ENCODE measurements around the gene KLHL36. TPM values are rescaled to one million over a fixed set of nuclear protein-coding genes. Genes with fewer than 3 reads are reported as not detected.

The KLHL36 gene
- total and polyA plus RNA-seq, 9 of the 15 experiments (the other 6 are each of a cell fraction or from before 2014, with no cell fraction given), result 2.1 to 51.2 (median 18.5) TPM

GRCh38 chr16:84665843-84666242 is 17.5 kb downstream of the KLHL36 start:
- TF ChIP-seq POLR2G (IDR thresholded peaks at IDR 0.05; ENCODE audit: low read depth, low read length) (peak; percentile 33; the same call in 1 of the 2 replicates), TRIM24 (IDR thresholded peaks at IDR 0.05) (no peak), ID3 (CRISPR knock-in tag; IDR thresholded peaks at IDR 0.05) (no peak), ID3 (tag; IDR thresholded peaks at IDR 0.05) (no peak), ZNF668 (CRISPR knock-in tag; IDR thresholded peaks at IDR 0.05) (no peak)
- no peak overlapping the region for H2AFZ ChIP-seq (ENCODE audit: low read depth, low read length)
- H3K27me3 ChIP-seq (ENCODE audit: control insufficient read depth in 2 of 2, insufficient read depth in 2 of 2, low read length in 2 of 2), result no peaks in the 10 kb centered on the region
- H3K27ac ChIP-seq (ENCODE audit: extremely low read depth, low read depth, low read length), result no peak overlapping the region
- no peak overlapping the region for H3K4me3 ChIP-seq
- H4K20me1 ChIP-seq (replicated peaks; ENCODE audit: control insufficient read depth, insufficient read depth, low read length), result peaks cover 13% of the 10 kb centered on the region; the same call in 1 of the 2 replicates
- FAIRE-seq, result no peak
- no peaks in the 10 kb centered on the region for H3K79me2 ChIP-seq (ENCODE audit: control insufficient read depth, insufficient read depth, low read length)
- H3K9me3 ChIP-seq (replicated peaks; ENCODE audit: control insufficient read depth, insufficient read depth, low read depth, low read length), result no peaks in the 10 kb centered on the region
- H3K4me1 ChIP-seq (replicated peaks in 1 of 2; ENCODE audit: control insufficient read depth in 2 of 2, insufficient read depth in 2 of 2, low read length in 2 of 2), result peaks cover 0 to 8% of the 10 kb centered on the region in 2 experiments; a peak in 1 of 5 replicates
- H3K9me1 ChIP-seq (ENCODE audit: control insufficient read depth, insufficient read depth, low read length), result no peaks in the 10 kb centered on the region
- POLR2A ChIA-PET, result interaction anchor here (0.5 to 1.5 kb wide), 3 partner anchors 16 to 347 kb away, joined by 3 read pairs; no protein-coding TSS in a partner anchor
- no TSS peak for BruUV-seq (replicated peaks)
- ATAC-seq, result no peak
- no peak overlapping the region for H3K9ac ChIP-seq (ENCODE audit: insufficient read depth in 1 of 2, low read depth in 2 of 2, low read length in 2 of 2)
- WGBS (ENCODE audit: insufficient coverage, low coverage, missing lambda C conversion rate), result 70% methylated on average over 7 of the region's 7 CpGs
- CTCF ChIA-PET (ENCODE audit: low intra/inter-chr PET ratio), result no interaction called here
- H3K4me2 ChIP-seq (ENCODE audit: insufficient read depth, low read length), result no peak overlapping the region
- peaks cover 40% of the 10 kb centered on the region; the same call in 2 of the 3 replicates for H3K36me3 ChIP-seq (ENCODE audit: control insufficient read depth, insufficient read depth, low read length)
- DNase-seq (ENCODE audit: extremely low read depth in 1 of 4, low spot score in 3 of 4), result no peak
- intact Hi-C loops (cut with micrococcal nuclease) (no loop called here), in situ Hi-C loops (cut with MboI) (no loop called here)
